Karpas-422 (cell line): ENCODE results near the gene GOLGA6L7. TPM values are rescaled to one million over a fixed set of nuclear protein-coding genes. Genes with fewer than 3 reads are reported as not detected.
"Not testable (repeated sequence)": the region's sequence is repeated elsewhere in the genome, so short reads cannot be mapped to it uniquely, and the experiment has no call there.

ENCODE experiments used
- DNase-seq: peaks from one replicate; pipeline ENCODE4 v3.0.0-alpha.2; 2015
- H2AFZ ChIP-seq: fragments of 200-600 bp; sonication (generic); 2 replicates; pipeline ENCODE4 v1.6.1; 2014; ENCODE audit warnings: antibody characterized with exemption, low read length, mixed read lengths
- H3K27ac ChIP-seq: fragments of 200-600 bp; sonication (generic); 2 replicates; pipeline ENCODE4 v1.5.1; 2014; ENCODE audit warnings: mild to moderate bottlenecking, low read length, moderate library complexity
- H3K27me3 ChIP-seq: fragments of 200-600 bp; sonication (generic); 2 replicates; pipeline ENCODE4 v1.6.1; 2014; ENCODE audit warnings: low read length, mixed read lengths
- H3K36me3 ChIP-seq: fragments of 200-600 bp; sonication (generic); 2 replicates; pipeline ENCODE4 v1.6.1; 2014; ENCODE audit warnings: low read length, mixed read lengths; ENCODE audit not compliant: insufficient read depth
- H3K4me1 ChIP-seq: fragments of 200-600 bp; sonication (generic); 2 replicates; pipeline ENCODE4 v1.6.1; 2014; ENCODE audit warnings: mild to moderate bottlenecking, low read length, mixed read lengths
- H3K4me2 ChIP-seq: fragments of 200-600 bp; sonication (generic); 2 replicates; pipeline ENCODE4 v1.6.1; 2014; ENCODE audit warnings: low read length, low read depth, mild to moderate bottlenecking; ENCODE audit not compliant: poor library complexity, severe bottlenecking
- H3K4me3 ChIP-seq: fragments of 200-600 bp; sonication (generic); 2 replicates; pipeline ENCODE4 v1.5.1; 2014; ENCODE audit warnings: mild to moderate bottlenecking, antibody characterized with exemption, low read length, mixed read lengths
- H3K79me2 ChIP-seq: fragments of 200-600 bp; sonication (generic); 2 replicates; pipeline ENCODE4 v1.6.1; 2014; ENCODE audit warnings: mild to moderate bottlenecking, low read length, mixed read lengths
- H3K9ac ChIP-seq: fragments of 200-600 bp; sonication (generic); 2 replicates; pipeline ENCODE4 v1.6.0; 2014; ENCODE audit warnings: low read length
- H3K9me2 ChIP-seq: fragments of 200-600 bp; sonication (generic), shearing (Covaris generic); replicated peaks from 2 replicates; pipeline ENCODE4 v1.6.0; 2014; ENCODE audit warnings: mild to moderate bottlenecking, low read length, moderate library complexity; ENCODE audit not compliant: insufficient read depth
- H3K9me3 ChIP-seq: fragments of 300-700, 200-600 bp; sonication (generic); 2 replicates; pipeline ENCODE4 v1.6.1; 2014; ENCODE audit warnings: low read length, mixed read lengths
- H4K20me1 ChIP-seq: fragments of 200-600 bp; sonication (generic); 2 replicates; pipeline ENCODE4 v1.6.1; 2014; ENCODE audit warnings: mild to moderate bottlenecking, antibody characterized with exemption, low read length, low read depth; ENCODE audit not compliant: insufficient read depth
- total RNA-seq: library from RNA; depleted of rRNA; stranded (reverse); fragments of >200 nt; shearing (Covaris generic); gene quantifications from 2 replicates; pipeline ENCODE4 v1.2.3, GENCODE V29; 2014; ENCODE audit warnings: low replicate concordance

Gene GOLGA6L7
- total RNA-seq, 1 experiment from 2014 or later = not detected

DNA sequence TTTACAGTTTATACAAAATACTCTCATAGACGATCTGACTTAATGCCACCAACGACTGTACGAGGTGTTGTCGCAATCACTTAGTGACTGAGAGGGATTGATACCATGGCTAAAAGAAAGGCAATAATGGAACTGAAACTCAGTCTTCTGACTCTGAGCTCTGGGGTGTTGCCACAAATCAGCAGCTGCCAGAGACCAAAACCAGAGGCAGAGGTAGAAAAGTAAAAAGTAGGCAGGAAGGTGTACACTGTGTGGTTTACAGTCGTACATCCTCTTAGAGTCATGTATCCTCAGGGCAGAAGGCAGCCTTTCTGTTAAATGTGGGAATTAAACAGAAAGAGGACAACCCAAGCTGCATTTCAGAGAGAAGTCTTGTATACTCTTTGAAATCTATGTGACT is 1.2 kb downstream of the GOLGA6L7 start:
- not testable (repeated sequence) for H3K9ac ChIP-seq, H3K9me3 ChIP-seq, H3K9me2 ChIP-seq, H3K4me3 ChIP-seq, H3K27ac ChIP-seq, H4K20me1 ChIP-seq, H3K4me2 ChIP-seq, H3K27me3 ChIP-seq, H3K4me1 ChIP-seq, DNase-seq, H2AFZ ChIP-seq, H3K79me2 ChIP-seq, H3K36me3 ChIP-seq

DNA sequence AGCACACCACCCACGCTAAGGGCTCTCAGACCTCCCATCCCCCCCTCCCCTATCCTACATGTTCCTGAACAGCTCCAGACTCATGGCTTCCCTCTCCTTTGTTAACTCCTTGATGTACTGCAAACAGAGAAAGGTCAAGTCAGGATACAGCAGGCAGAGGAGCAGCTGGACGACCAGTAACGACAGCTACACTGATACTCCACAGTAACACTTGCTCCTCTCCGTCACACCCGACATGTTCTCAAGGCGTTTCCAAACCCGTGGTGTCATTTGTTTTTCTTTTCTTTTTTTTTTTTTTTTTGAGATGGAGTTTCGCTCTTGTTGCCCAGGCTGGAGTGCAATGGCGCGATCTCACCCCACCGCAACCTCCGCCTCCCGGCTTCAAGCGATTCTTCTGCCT is 4.3 kb downstream of the GOLGA6L7 start:
- H2AFZ ChIP-seq, H3K27me3 ChIP-seq, H4K20me1 ChIP-seq, H3K27ac ChIP-seq, H3K4me3 ChIP-seq, DNase-seq, H3K36me3 ChIP-seq, H3K9ac ChIP-seq, H3K9me3 ChIP-seq, H3K4me1 ChIP-seq, H3K4me2 ChIP-seq, H3K9me2 ChIP-seq, H3K79me2 ChIP-seq: not testable (repeated sequence)

DNA sequence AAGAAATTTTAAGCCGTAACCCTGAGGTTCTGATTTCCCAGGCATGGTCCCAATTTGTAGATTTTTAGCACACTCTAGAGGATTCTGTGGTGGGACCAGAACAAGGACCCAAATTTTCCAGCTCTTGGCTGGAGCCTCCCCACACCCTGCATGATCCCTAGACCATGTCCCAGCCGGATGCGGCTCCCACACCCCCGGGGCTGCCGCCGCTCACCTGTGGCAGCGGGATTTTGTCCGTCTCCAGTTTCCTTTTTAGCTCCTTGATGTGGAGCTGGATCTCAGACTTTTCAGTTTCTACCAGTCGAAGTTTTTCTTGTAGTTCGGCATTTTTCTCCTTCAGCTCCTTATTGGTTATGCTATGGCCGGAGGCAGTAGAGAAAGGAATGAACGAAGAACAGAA is 4.9 kb downstream of the GOLGA6L7 start:
- not testable (repeated sequence) for DNase-seq, H3K4me1 ChIP-seq

DNA sequence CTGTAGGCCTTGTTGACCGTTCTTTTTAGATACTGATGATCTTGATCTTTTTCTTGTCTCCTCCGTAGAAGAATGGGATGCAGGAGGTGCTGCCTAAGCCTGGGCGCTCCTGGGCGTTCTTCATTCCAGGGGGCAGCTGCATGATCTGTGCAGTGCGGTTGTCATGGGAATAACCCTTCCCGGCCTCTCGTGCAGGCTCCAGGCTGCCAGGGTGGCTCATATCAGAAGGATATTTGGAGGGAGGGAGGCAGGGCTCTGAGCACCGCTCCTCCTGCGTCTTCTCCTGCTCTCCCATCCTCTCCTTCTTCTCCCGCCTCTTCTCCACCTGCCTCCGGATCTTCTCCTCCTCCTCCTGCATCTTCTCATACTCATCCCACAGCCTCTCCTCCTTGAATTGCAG is 6.2 kb downstream of the GOLGA6L7 start:
- not testable (repeated sequence) for H3K36me3 ChIP-seq, H3K4me2 ChIP-seq, DNase-seq, H3K27ac ChIP-seq, H3K4me3 ChIP-seq, H2AFZ ChIP-seq, H3K9me3 ChIP-seq, H4K20me1 ChIP-seq, H3K27me3 ChIP-seq, H3K4me1 ChIP-seq, H3K9me2 ChIP-seq, H3K9ac ChIP-seq, H3K79me2 ChIP-seq

More for the DNA sequence above, 4.9 kb downstream of the GOLGA6L7 start:
- not testable (repeated sequence) for H3K4me2 ChIP-seq, H3K9ac ChIP-seq, H3K9me2 ChIP-seq, H2AFZ ChIP-seq, H3K9me3 ChIP-seq, H3K79me2 ChIP-seq, H3K27ac ChIP-seq, H3K27me3 ChIP-seq, H3K36me3 ChIP-seq, H4K20me1 ChIP-seq, H3K4me3 ChIP-seq

DNA sequence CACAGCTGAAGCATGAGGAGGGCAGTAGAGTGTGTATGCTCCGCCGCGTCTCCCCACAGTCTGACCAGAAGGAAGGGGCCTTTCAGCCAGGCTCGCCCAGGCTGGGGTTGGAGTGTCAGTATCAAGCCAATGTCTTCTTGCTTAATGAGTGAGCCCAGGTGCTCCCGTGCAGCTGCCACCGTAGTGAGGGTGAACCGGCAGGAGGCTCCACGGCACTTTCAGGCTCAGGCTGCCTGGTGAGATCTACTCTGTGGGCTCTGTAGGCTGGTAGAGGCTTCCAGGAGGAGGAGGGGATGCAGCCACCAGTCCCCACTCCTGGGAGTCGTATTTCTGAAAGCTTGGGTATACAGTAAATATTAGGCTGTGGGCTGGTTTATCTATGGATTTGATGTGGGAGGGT is 8.2 kb downstream of the GOLGA6L7 start:
- not testable (repeated sequence) for H3K27ac ChIP-seq, H3K36me3 ChIP-seq, H3K9me3 ChIP-seq, H3K4me1 ChIP-seq, H4K20me1 ChIP-seq, H3K9me2 ChIP-seq, H3K4me2 ChIP-seq, H3K27me3 ChIP-seq, DNase-seq, H2AFZ ChIP-seq, H3K4me3 ChIP-seq, H3K79me2 ChIP-seq, H3K9ac ChIP-seq

DNA sequence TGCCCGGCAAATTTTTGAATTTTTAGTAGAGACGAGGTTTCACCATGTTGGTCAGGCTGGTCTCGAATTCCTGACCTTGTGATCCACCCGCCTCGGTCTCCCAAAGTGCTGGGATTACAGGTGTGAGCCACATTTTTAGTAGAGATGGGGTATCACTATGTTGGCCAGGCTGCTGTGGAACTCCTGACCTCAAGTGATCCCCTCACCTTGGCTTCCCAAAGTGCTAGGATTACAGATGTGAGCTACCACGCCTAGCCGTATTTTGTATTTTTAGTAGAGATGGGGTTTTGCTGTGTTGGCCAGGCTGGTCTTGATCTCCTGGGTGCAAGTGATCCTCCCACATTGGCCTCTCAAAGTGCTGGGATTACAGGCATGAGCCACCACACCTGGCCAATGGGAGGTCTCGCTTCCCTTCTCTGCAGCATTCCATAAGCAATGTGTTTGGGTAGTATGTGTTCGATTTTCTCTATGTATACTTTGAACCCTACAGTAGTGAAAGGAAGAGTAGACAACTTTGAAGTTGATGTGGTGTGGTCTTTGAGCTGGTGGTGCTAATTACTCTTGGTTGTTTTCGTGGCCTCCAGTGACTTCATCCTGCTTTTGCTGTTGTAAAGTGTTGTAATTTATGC is 13.4 kb downstream of the GOLGA6L7 start:
- not testable (repeated sequence) for H4K20me1 ChIP-seq, H3K4me3 ChIP-seq, H3K9ac ChIP-seq, H2AFZ ChIP-seq, H3K27ac ChIP-seq, H3K79me2 ChIP-seq, H3K4me2 ChIP-seq, H3K4me1 ChIP-seq, DNase-seq, H3K9me3 ChIP-seq, H3K9me2 ChIP-seq, H3K27me3 ChIP-seq, H3K36me3 ChIP-seq

DNA sequence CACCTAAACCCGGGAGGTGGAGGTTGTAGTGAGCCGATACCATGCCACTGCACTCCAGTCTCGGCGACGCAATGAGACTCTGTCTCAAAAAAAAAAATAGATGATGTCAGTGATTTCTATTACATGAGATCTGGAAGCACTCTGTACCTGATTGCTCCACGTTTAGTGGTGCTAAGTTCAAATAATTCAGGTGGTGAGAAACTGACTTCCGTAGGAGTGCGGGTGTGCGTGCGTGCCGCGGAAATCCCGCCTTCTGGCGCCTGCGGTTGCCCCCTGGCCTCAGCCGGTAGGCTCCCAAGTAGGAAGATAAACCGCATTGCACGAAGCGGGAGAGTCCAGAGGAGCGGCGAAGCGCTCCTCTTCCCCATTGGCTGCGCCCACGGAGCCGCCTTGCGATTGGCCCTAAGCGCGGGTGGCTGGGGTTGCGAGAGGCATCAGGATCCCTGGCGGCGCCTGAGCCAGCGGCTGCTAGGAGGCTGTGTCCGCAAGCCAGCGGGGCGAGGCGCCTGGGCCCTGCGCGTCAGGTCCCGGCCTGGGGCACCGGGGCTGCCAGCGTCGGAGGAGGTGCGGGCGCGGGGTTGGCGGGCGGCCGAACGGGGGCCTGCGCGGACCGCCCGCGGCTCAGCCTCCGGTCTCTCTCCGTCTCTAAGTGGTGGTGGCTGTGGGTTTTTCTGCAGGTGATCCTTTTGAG is 16.4 kb downstream of the GOLGA6L7 start:
- not testable (repeated sequence) for H3K79me2 ChIP-seq, H3K9me2 ChIP-seq, H4K20me1 ChIP-seq, H3K4me3 ChIP-seq, H3K27ac ChIP-seq, H3K9ac ChIP-seq, DNase-seq, H2AFZ ChIP-seq, H3K4me2 ChIP-seq, H3K9me3 ChIP-seq, H3K36me3 ChIP-seq, H3K27me3 ChIP-seq, H3K4me1 ChIP-seq

DNA sequence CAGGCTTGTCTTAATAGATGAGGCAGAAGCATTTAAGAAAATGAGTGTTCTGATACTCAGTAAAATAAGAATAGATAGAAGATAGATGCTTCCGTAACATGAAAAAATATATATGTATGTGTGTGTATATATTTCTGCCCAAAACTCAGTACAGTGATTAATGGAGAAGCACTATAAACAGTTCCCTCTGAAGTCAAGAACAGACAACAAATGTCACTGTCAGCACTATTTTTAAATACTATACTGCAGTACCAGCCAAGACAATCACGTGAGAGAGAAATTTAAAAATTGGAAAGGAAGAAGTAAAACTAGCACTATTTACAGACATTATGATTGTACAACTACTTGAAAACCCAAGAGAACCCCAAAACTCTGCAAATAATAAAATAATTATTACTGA is 27.0 kb downstream of the GOLGA6L7 start:
- not testable (repeated sequence) for H3K27ac ChIP-seq, H3K9me2 ChIP-seq, H3K9ac ChIP-seq, H3K79me2 ChIP-seq, H3K4me3 ChIP-seq, H3K4me2 ChIP-seq, H3K27me3 ChIP-seq, DNase-seq, H3K9me3 ChIP-seq, H2AFZ ChIP-seq, H3K36me3 ChIP-seq, H3K4me1 ChIP-seq, H4K20me1 ChIP-seq

DNA sequence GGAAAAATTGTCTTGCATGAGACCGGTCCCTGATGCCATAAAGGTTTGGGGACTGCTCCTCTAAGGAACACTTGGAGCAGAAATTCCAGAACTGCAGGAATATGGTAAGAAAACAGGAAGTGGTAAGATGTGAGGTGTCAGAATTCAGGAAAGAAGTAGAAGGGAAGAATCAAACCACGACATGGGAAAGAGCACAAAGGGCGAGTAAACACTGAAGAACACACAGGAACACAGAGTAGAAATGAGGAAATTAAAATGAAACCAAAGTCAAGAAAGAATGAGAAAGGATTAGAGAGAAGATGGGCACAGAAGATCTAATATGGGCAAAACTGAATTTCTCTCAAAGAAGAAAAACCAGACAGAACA is 28.5 kb downstream of the GOLGA6L7 start:
- not testable (repeated sequence) for H3K4me2 ChIP-seq, H3K4me3 ChIP-seq, H2AFZ ChIP-seq, H3K4me1 ChIP-seq, H3K36me3 ChIP-seq, H3K79me2 ChIP-seq, H3K27me3 ChIP-seq, H4K20me1 ChIP-seq, H3K27ac ChIP-seq, H3K9ac ChIP-seq, H3K9me2 ChIP-seq, H3K9me3 ChIP-seq, DNase-seq
